HEK293 (cell line): ENCODE data around the gene DUSP10.

ENCODE experiments used
- CTCF ChIP-seq: fragments of 450-650 bp; formaldehyde crosslinking; IDR thresholded peaks from 2 replicates; pipeline ENCODE4 v1.5.1; 2016; ENCODE audit warnings: missing biosample characterization, missing genetic modification characterization
- ZBTB11 ChIP-seq: fragments of 450-650 bp; formaldehyde crosslinking; conservative IDR thresholded peaks from 2 replicates; pipeline ENCODE4 v1.5.1; 2016; ENCODE audit warnings: low read depth, missing biosample characterization, missing genetic modification characterization
- ZNF184 ChIP-seq: fragments of 450-650 bp; IDR thresholded peaks from 2 replicates; pipeline ENCODE4 v1.5.1; 2018; ENCODE audit warnings: missing biosample characterization, mild to moderate bottlenecking, missing genetic modification characterization
- ZNF639 ChIP-seq: fragments of 450-650 bp; formaldehyde crosslinking; IDR thresholded peaks from 2 replicates; pipeline ENCODE4 v1.5.1; 2016; ENCODE audit warnings: missing biosample characterization, missing genetic modification characterization

GRCh38 chr1:221711063-221711577 is 30.8 kb downstream of the DUSP10 start:
- no peak for TF ChIP-seq CTCF (tag by site-specific recombination)
- TF ChIP-seq ZNF639 (tag by site-specific recombination) = no peak
- TF ChIP-seq ZBTB11 (tag by site-specific recombination) = no peak
- TF ChIP-seq ZNF184 = no peak
